T-cell (primary cell): Measurements from ENCODE around the gene TBC1D22A. TPM values are rescaled to one million over a fixed set of nuclear protein-coding genes. Genes with fewer than 3 reads are reported as not detected.

ENCODE experiments used
- ATAC-seq, 4 experiments: fragments of 200-7000 bp in 3 of 4; fragments of 150-1000 bp in 1 of 4; cut with Tn5 transposase; replicated peaks in 1 of 4; 1 replicate in 3 of 4; 2 replicates in 1 of 4; pipeline ENCODE4 v1.10.0; 2021; ENCODE audit warnings: moderate library complexity in 3 of 4, mild to moderate bottlenecking in 2 of 4, moderate number of reproducible peaks in 1 of 4
- CTCF ChIA-PET, 2 donors: fragments of 300-600 bp; sonication (Branson Sonifier 250); formaldehyde crosslinking; loops; one replicate each; lab custom pipeline; 2022; ENCODE audit warnings: antibody characterized with exemption in 2 of 2; lab: Charles Lee
- POLR2A ChIA-PET, 2 donors: fragments of 300-600 bp; sonication (Branson Sonifier 250); formaldehyde crosslinking; loops; one replicate each; lab custom pipeline; 2022; ENCODE audit warnings: antibody characterized with exemption in 2 of 2; lab: Charles Lee
- DNase-seq, 35 experiments: peaks; one replicate each; pipeline versions ENCODE4 v3.0.0 to v3.0.0-alpha.2; 2013 to 2023
- H3K27ac ChIP-seq: one replicate; pipeline ENCODE4 v1.5.1; 2013; ENCODE audit warnings: low read length
- H3K27me3 ChIP-seq, 2 experiments: replicated peaks in 1 of 2; 1 replicate in 1 of 2; 2 replicates in 1 of 2; pipeline versions ENCODE4 v1.6.1 to v1.7.0; 2013; ENCODE audit warnings: low read length in 1 of 2, mixed read lengths in 1 of 2; ENCODE audit not compliant: control insufficient read depth in 2 of 2, insufficient read depth in 2 of 2; ENCODE audit errors: extremely low read depth in 1 of 2
- H3K36me3 ChIP-seq, 2 donors: 1 replicate in 1 of 2; 2 replicates in 1 of 2; pipeline versions ENCODE4 v1.6.1 to v1.7.0; 2013; ENCODE audit warnings: low read length in 1 of 2; ENCODE audit not compliant: control insufficient read depth in 2 of 2, insufficient read depth in 1 of 2; ENCODE audit errors: extremely low read depth in 1 of 2
- H3K4me1 ChIP-seq, 2 experiments: 1 replicate in 1 of 2; 2 replicates in 1 of 2; pipeline versions ENCODE4 v1.6.1 to v1.7.0; 2013; ENCODE audit warnings: low read length in 2 of 2, mixed read lengths in 1 of 2; ENCODE audit not compliant: insufficient read depth in 2 of 2, control insufficient read depth in 1 of 2; ENCODE audit errors: extremely low read depth in 1 of 2
- H3K4me3 ChIP-seq, 2 donors: 1 replicate in 1 of 2; 2 replicates in 1 of 2; pipeline versions ENCODE4 v1.5.1 to v1.7.0; 2013; ENCODE audit warnings: mild to moderate bottlenecking in 2 of 2, low read length in 1 of 2, moderate library complexity in 1 of 2; ENCODE audit not compliant: control insufficient read depth in 1 of 2; ENCODE audit errors: extremely low read depth in 1 of 2
- H3K9me3 ChIP-seq: 2 replicates; pipeline ENCODE4 v1.7.0; 2013
- H3K27ac Mint-ChIP-seq, 2 donors: one replicate each; pipeline ENCODE4 v1.8.0; 2020 to 2021; ENCODE audit warnings: mild to moderate bottlenecking in 2 of 2, mixed read lengths in 2 of 2
- H3K27me3 Mint-ChIP-seq, 2 donors: one replicate each; pipeline ENCODE4 v1.8.0; 2021 to 2022; ENCODE audit warnings: mixed read lengths in 2 of 2
- H3K36me3 Mint-ChIP-seq: one replicate; pipeline ENCODE4 v1.8.0; 2021; ENCODE audit warnings: mixed read lengths
- H3K4me1 Mint-ChIP-seq, 3 donors: one replicate each; pipeline ENCODE4 v1.8.0; 2020 to 2022; ENCODE audit warnings: mixed read lengths in 3 of 3, mild to moderate bottlenecking in 1 of 3
- H3K4me3 Mint-ChIP-seq, 3 donors: one replicate each; pipeline ENCODE4 v1.8.0; 2020 to 2022; ENCODE audit warnings: mild to moderate bottlenecking in 3 of 3, mixed read lengths in 3 of 3, moderate library complexity in 3 of 3
- H3K9me3 Mint-ChIP-seq, 3 donors: one replicate each; pipeline ENCODE4 v1.8.0; 2020 to 2022; ENCODE audit warnings: mixed read lengths in 3 of 3
- WGBS: methylation state at CpG from one replicate; pipeline ENCODE4 v1.1.5; 2013; ENCODE audit warnings: missing lambda C conversion rate; ENCODE audit not compliant: insufficient coverage; 5-methylcytosine and 5-hydroxymethylcytosine counted together
- total RNA-seq, 35 experiments: library from RNA in 6 of 35; stranded (reverse) in 6 of 35; fragments of 120-200 nt in 1 of 35; gene quantifications; one replicate each; pipeline versions ENCODE4 v1.2.1 to v1.2.4 and lab custom pipeline; 2013 to 2026

Gene TBC1D22A
- total RNA-seq, 5 donors from 2014 or later (not counting 1 experiment from before 2014, with no cell fraction given) = 38.3 to 67.8 (median 57.7) TPM

GRCh38 chr22:46758121-46758520 is 4.3 kb upstream of the TBC1D22A start:
- ChIA-PET CTCF (interaction anchor here (0.6 to 2.3 kb wide), 8 partner anchors 9 to 48 kb away, joined by 3 to 18 read pairs (median 6); no protein-coding TSS in a partner anchor), POLR2A (no interaction called here)
- no peaks in the 10 kb centered on the region for H3K9me3 ChIP-seq
- H3K27ac ChIP-seq = no peak overlapping the region
- peaks cover 4 to 34% of the 10 kb centered on the region in 2 experiments for H3K4me1 ChIP-seq
- peaks cover 3% of the 10 kb centered on the region for H3K36me3 Mint-ChIP-seq
- DNase-seq (no peak), ATAC-seq (no peak)
- no peak overlapping the region for H3K4me3 Mint-ChIP-seq
- peaks cover 29 to 53% (median 39%) of the 10 kb centered on the region in 3 donors for H3K4me1 Mint-ChIP-seq
- H3K36me3 ChIP-seq = no peaks in the 10 kb centered on the region
- H3K27me3 Mint-ChIP-seq = no peaks in the 10 kb centered on the region
- 83% methylated on average over 1 of the region's 1 CpG for WGBS
- no peak overlapping the region for H3K27ac Mint-ChIP-seq
- no peak overlapping the region for H3K4me3 ChIP-seq
- H3K9me3 Mint-ChIP-seq = peaks cover 4 to 6% (median 4%) of the 10 kb centered on the region in 3 donors
- H3K27me3 ChIP-seq = no peaks in the 10 kb centered on the region

GRCh38 chr22:46758867-46759290 is 3.6 kb upstream of the TBC1D22A start:
- Histone ChIP-seq H3K4me3 (no peak overlapping the region), H3K36me3 (no peaks in the 10 kb centered on the region), H3K27me3 (no peaks in the 10 kb centered on the region), H3K9me3 (no peaks in the 10 kb centered on the region), H3K4me1 (peaks cover 8 to 37% of the 10 kb centered on the region in 2 experiments), H3K27ac (no peak overlapping the region)
- 71% methylated on average over 4 of the region's 6 CpGs for WGBS
- peaks cover 4 to 6% (median 4%) of the 10 kb centered on the region in 3 donors for H3K9me3 Mint-ChIP-seq
- DNase-seq = peak in 16 of 35 experiments; percentile 25 to 73 (median 39)
- H3K4me3 Mint-ChIP-seq = no peak overlapping the region
- peaks cover 3% of the 10 kb centered on the region for H3K36me3 Mint-ChIP-seq
- peaks cover 36 to 60% (median 47%) of the 10 kb centered on the region in 3 donors for H3K4me1 Mint-ChIP-seq
- ChIA-PET POLR2A (no interaction called here), CTCF (interaction anchor here in 1 of 2 donors (0.6 to 2.3 kb wide), 7 partner anchors 10 to 604 kb away, joined by 3 to 18 read pairs (median 6); no protein-coding TSS in a partner anchor)
- H3K27me3 Mint-ChIP-seq = no peaks in the 10 kb centered on the region
- H3K27ac Mint-ChIP-seq = peak overlapping the region; percentile 24 to 63
- no peak for ATAC-seq

DNA sequence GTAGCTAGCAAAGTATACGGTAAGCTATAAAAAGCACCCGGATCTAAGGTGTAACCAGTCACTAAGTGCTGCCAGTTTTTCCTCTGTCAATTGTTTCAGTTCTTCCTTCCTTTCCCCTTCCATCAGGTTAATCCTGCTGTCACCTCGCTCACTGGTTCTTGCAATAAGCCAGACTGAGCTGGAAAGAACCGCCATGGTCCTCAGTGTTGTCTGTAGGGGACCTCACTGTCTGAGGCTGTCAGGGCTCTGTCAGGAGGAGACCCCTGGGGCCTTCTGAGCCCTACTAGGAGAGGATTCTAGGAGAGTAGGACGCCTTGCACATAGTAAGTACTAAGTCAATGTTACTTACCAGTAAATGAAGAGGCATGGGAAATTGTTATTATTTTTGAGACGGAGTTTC is 1.4 kb upstream of the TBC1D22A start:
- Mint-ChIP-seq H3K36me3 (peaks cover 7% of the 10 kb centered on the region), H3K9me3 (peaks cover 4 to 6% (median 4%) of the 10 kb centered on the region in 3 donors), H3K4me1 (peaks cover 55 to 66% (median 57%) of the 10 kb centered on the region in 3 donors), H3K27ac (peak overlapping the region; percentile 84 to 87), H3K4me3 (peak overlapping the region; percentile 99), H3K27me3 (no peaks in the 10 kb centered on the region)
- POLR2A ChIA-PET = interaction anchor here in 1 of 2 donors (1.3 to 2.6 kb wide), 2 partner anchors 12 to 30 kb away, joined by 4 to 9 read pairs; no protein-coding TSS in a partner anchor
- no peak overlapping the region for H3K27ac ChIP-seq
- CTCF ChIA-PET = interaction anchor here in 1 of 2 donors (0.7 to 2.5 kb wide), 4 partner anchors 12 to 42 kb away, joined by 3 to 9 read pairs (median 5); no protein-coding TSS in a partner anchor
- no peak for DNase-seq
- no peak for ATAC-seq
- no peaks in the 10 kb centered on the region for H3K27me3 ChIP-seq
- H3K36me3 ChIP-seq = peaks cover 0 to 2% of the 10 kb centered on the region in 2 donors
- no peak overlapping the region for H3K4me3 ChIP-seq
- H3K4me1 ChIP-seq = peaks cover 8 to 47% of the 10 kb centered on the region in 2 experiments
- WGBS = 85% methylated on average over 4 of the region's 6 CpGs
- no peaks in the 10 kb centered on the region for H3K9me3 ChIP-seq

GRCh38 chr22:46761539-46762237 is 762 bp upstream of the TBC1D22A start:
- peaks cover 0 to 6% of the 10 kb centered on the region in 2 donors for H3K36me3 ChIP-seq
- Mint-ChIP-seq H3K4me1 (peaks cover 51 to 68% (median 54%) of the 10 kb centered on the region in 3 donors), H3K4me3 (peak overlapping the region; percentile 99), H3K9me3 (peaks cover under 1% of the 10 kb centered on the region in 3 donors), H3K27me3 (no peaks in the 10 kb centered on the region), H3K36me3 (peaks cover 5% of the 10 kb centered on the region), H3K27ac (peak overlapping the region; percentile 99 to 100)
- WGBS = 2% methylated on average over 13 of the region's 17 CpGs
- DNase-seq (no peak), ATAC-seq (peak in 1 of 4 experiments; percentile 2)
- no peaks in the 10 kb centered on the region for H3K27me3 ChIP-seq
- ChIA-PET CTCF (interaction anchor here in 1 of 2 donors (0.7 to 2.5 kb wide), 4 partner anchors 12 to 37 kb away, joined by 3 to 9 read pairs (median 6); no protein-coding TSS in a partner anchor), POLR2A (interaction anchor here (1.0 to 2.6 kb wide), 6 partner anchors 13 to 39 kb away, joined by 4 to 9 read pairs (median 5); no protein-coding TSS in a partner anchor)
- peak overlapping the region; percentile 68 to 91 for H3K4me3 ChIP-seq
- peaks cover 8 to 52% of the 10 kb centered on the region in 2 experiments for H3K4me1 ChIP-seq
- H3K9me3 ChIP-seq = no peaks in the 10 kb centered on the region
- H3K27ac ChIP-seq = peak overlapping the region; percentile 94

DNA sequence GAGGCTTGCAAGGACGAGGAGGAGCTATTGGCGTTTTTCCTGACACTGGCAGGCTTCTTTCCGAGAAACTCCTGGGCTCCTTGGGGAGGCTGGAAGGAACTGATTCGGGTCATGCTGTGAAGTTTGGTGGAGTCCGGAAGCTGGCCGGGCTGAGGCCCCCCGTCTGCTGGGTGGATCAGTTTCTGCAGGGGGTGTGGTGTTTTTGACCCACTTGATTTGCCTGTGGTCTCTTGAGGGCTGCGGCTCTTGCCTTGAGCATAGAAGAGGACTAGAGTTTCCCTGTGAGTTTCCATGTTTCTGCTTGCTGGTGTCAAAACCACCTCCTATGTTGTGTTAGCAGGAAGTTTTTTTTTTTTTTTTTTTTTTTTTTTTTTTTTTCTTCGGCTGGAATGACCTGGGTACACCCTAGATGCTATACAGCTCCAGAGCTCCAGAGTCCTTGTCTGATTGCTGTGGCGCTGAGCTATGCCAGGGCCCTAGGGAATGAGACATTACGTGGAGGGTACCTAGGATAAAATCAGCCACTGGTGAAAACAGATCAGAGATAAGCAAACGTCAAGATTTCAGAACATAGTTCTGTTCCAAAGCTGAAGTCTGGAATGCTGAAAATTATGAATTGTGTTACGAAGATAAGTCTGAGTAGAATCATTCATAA is 728 bp downstream of the TBC1D22A start:
- H3K27me3 ChIP-seq = no peaks in the 10 kb centered on the region
- peak overlapping the region; percentile 99 for H3K4me3 Mint-ChIP-seq
- peaks cover 8 to 61% of the 10 kb centered on the region in 2 experiments for H3K4me1 ChIP-seq
- peaks cover 12% of the 10 kb centered on the region for H3K36me3 Mint-ChIP-seq
- no peaks in the 10 kb centered on the region for H3K9me3 Mint-ChIP-seq
- CTCF ChIA-PET = interaction anchor here in 1 of 2 donors (0.6 to 2.5 kb wide), 8 partner anchors 11 to 728 kb away, joined by 3 to 9 read pairs (median 6); no protein-coding TSS in a partner anchor
- WGBS = 12% methylated on average over 6 of the region's 13 CpGs
- peak overlapping the region; percentile 68 to 91 for H3K4me3 ChIP-seq
- H3K36me3 ChIP-seq = peaks cover 2 to 13% of the 10 kb centered on the region in 2 donors
- H3K27me3 Mint-ChIP-seq = no peaks in the 10 kb centered on the region
- peak overlapping the region; percentile 99 to 100 for H3K27ac Mint-ChIP-seq
- ATAC-seq (peak; percentile 20 to 48 (median 32)), DNase-seq (peak in 19 of 35 experiments; percentile 4 to 65 (median 35))
- no peaks in the 10 kb centered on the region for H3K9me3 ChIP-seq
- H3K27ac ChIP-seq = peak overlapping the region; percentile 94
- H3K4me1 Mint-ChIP-seq = peaks cover 66 to 74% (median 66%) of the 10 kb centered on the region in 3 donors
- POLR2A ChIA-PET = interaction anchor here (0.6 to 2.6 kb wide), 7 partner anchors 14 to 464 kb away, joined by 3 to 9 read pairs (median 5); no protein-coding TSS in a partner anchor
